WI38 (cell line): Measurements from ENCODE around the gene DOK3.
A peak's percentile ranks its signal among the peaks of the same experiment; 100 is the strongest.

Source experiments
- H3K4me3 ChIP-seq: 2 replicates; pipeline ENCODE4 v1.5.1; 2011; ENCODE audit warnings: low read depth, mild to moderate bottlenecking, control low read depth, low read length
- CTCF ChIP-seq: IDR thresholded peaks from 2 replicates; pipeline ENCODE4 v1.5.1; 2012; ENCODE audit warnings: low read depth, mild to moderate bottlenecking, control low read depth, low read length

Gene DOK3

DNA sequence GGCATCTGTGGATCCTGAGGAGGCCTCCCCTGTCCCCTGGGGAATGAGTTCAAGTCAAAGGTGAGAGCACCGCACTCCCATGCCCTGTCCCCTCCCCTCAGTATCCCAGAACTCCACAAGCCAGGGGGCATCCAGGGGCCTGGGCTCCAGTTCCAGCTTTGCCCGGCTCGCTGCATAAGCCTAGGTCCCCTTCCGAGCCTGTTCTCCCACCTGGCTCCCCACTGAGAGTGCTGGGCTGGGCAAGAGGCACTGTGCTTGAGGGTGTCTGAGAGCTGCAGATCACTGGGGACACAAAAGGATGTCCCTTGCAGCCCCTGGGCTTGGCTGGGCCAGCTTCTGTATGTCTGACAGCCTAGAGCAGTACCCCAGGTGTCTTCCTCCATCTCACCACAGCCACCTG is 4.6 kb downstream of the DOK3 start:
- TF ChIP-seq CTCF = no peak
- no peak overlapping the region for H3K4me3 ChIP-seq

GRCh38 chr5:177504086-177505056 is 5.3 kb downstream of the DOK3 start:
- TF ChIP-seq CTCF = no peak
- no peak overlapping the region for H3K4me3 ChIP-seq

DNA sequence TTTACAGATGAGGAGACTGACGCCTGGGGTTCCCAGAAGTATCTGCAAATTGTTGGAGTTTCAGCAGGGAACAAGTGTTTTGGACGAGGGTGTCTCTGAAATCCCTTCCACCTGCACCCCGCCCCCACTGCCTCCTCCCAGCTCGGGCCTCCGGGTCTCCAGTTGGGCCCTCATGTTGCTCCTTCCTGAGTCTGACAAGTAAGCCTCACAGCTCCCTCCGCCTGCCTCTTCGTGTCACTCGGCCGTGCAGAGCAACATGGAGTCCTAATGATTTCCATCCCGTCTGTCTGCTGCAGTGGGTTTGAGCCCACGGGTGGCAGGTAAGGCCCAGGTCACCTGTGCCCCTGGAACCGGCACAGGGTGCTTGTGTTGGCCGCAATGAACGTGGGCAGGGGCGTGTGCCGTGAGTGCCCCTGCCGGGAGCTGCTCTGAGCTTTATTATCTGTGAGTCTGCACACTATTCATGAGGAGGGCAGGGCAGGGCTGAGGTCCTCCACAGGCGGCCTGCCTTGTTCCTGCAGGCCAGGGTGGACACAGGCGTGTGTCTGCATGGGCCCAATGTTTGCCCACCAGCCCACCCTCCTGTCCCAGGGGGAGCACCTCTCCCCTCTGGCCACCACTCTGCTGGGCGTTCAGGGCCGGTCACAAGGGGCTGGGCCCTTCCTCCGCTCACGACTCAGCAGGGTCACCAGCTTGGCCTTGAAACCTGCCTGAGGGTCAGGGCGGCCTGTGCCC is 6.1 kb downstream of the DOK3 start:
- TF ChIP-seq CTCF = no peak
- no peak overlapping the region for H3K4me3 ChIP-seq

GRCh38 chr5:177502886-177503285 is 6.7 kb downstream of the DOK3 start:
- TF ChIP-seq CTCF = no peak
- no peak overlapping the region for H3K4me3 ChIP-seq

- TF ChIP-seq CTCF = no peak
- no peak overlapping the region for H3K4me3 ChIP-seq
Measured at GRCh38 chr5:177501874-177502678, 7.5 kb downstream of the DOK3 start.

DNA sequence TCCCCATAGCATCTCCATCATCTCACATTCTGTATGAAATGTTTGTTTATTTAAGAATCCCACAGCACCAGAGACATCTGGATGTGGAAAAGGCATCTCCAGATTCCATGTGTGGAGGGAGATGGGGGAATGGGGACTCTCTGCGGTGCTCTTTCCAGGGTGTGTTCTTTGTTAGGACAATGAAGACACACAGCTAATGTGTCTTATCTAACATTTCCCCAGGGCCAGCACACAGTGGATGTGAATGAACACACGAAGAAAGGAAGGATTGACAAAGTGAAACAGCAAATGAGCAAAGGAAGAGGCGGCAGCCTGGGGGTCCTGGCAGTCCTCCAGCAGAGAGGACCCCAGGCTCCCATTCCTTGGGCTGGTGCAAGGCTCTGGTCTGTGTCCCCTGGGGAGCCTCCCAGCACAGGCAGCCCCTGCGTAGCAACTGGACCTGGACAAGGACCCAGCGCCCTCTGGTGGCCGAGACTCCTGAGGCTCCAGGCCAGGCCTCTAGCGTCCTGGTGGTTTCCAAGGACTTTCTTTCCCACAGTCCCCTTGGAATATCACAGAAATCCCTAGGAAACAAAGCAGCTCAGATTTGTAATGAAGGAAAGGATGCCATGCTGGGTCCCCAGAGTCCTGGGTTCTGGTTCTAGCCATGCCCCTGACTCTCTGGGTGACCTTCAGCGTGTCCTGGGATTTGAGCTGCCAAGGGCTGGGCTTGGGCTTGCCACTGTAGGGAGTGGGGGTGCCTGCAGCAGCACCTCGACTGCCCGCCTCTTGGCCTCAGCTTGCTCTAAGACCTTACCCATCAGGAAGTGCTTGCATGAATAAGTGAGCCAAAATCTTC is 8.7 kb downstream of the DOK3 start:
- H3K4me3 ChIP-seq = no peak overlapping the region
- peak; percentile 93 for TF ChIP-seq CTCF
